GM19240 (cell line): ENCODE results near the gene RPS21.

Experiments used
- DNase-seq: peaks from one replicate; pipeline ENCODE4 v3.0.0; 2011; ENCODE audit warnings: low spot score; ENCODE audit not compliant: insufficient read length

RPS21 gene

GRCh38 chr20:62396367-62397239 is 9.7 kb downstream of the RPS21 start:
- no peak for DNase-seq

DNA sequence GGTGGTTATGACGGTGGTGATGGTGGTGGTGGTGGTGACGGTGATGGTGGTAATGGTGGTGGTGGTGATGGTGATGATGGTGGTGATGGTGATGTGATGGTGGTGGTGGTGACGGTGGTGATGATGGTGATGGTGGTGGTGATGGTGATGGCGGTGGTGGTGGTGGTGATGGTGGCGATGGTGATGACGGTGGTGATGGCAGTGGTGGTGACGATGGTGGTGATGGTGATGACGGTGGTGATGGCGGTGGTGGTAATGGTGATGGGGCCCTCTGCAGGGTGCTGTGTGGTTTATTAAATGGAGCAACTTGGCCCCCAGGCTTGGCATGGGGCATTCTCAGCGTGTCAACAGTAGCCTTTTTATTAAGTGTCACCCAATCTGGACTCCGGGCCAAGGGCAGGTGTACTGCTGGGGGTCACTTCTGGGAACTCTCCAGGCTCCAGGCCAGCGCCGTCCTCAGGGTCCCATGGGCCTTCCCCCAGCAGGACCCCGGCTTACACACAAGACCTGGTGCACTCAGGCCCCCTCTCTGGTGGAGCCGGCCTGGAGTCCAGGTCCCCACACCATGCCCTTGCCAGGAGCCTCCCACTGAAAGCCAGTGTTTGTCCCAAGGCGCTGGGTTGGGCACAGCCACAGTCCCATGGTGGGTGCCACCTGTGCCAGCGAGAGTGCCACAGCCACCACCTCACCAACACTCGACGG is 11.4 kb downstream of the RPS21 start:
- no peak for DNase-seq

- no peak for DNase-seq
These were observed 13.1 kb downstream of the RPS21 start for GRCh38 chr20:62400021-62400420.

DNA sequence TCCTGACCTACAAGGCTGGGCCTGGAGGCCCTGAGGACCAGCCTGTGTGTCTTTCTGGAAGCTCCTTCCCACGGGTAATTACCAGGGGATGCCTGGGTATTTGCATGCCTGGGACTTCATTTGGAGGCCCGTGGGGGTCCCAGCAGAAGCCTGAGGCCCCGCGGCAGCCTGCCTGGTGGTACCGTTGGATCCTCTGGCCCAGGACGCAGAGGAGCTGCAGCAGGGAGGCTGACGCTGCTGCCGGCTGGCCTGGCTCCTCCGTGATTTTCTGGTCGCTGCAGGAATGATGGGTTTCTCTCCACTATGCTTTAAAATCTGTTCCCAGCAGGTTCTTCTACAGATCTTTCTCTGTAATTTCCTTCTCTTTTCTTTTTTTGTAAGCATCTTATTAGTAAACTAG is 13.6 kb downstream of the RPS21 start:
- no peak for DNase-seq

GRCh38 chr20:62401331-62401779 is 14.5 kb downstream of the RPS21 start:
- DNase-seq: no peak

DNA sequence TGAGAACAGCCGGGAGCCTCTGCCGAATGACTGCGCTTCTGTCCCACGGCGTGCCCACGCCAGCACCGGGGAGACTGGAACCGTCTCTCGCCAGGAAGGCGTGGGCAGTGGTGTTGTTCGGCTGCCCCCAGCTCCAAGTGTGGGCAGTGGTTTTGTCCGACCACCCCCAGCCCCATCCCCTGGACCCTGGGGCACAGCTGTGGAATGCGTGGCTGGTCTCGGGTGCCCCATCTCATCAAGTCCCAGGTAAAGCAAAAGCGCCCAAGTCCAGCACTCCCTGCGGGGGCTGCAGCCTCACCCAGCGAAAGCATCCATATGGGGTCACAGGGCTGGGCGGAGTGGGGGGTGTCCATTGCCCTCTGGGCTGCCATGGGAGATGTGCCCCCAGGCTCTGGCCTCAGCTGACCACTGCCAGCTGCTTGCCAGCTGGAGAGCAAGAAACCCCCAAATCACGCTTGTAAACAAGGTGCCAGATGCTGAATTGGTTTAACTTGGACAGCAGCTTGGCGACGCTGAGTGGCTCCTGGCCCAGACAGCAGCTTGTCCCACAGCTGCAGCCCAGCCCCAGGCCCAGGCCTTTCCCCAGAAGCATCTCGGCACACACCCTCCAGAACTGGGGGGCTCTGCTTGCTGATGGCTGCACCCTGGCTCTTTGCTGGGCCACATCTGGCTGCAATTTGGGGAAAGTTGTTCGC is 15.7 kb downstream of the RPS21 start:
- no peak for DNase-seq

DNA sequence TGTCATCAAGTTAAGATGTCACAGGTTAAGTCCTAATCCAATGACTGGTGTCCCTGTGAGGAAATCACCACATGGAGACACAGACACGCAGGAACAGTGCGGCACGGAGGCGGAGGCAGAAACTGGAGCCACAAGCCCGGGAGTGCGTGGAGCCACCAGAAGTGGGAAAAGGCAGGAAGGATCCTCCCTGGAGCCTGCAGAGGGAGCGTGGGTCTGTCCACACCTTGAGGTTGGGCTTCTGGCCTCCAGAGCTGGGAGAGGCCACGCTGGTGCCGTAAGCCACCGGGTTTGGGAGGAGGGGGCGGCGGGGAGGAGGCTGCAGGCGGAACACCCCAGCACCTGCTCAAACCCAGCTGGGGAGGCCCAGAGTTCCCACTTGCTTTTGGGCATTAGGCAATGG is 16.4 kb downstream of the RPS21 start:
- DNase-seq: no peak

DNA sequence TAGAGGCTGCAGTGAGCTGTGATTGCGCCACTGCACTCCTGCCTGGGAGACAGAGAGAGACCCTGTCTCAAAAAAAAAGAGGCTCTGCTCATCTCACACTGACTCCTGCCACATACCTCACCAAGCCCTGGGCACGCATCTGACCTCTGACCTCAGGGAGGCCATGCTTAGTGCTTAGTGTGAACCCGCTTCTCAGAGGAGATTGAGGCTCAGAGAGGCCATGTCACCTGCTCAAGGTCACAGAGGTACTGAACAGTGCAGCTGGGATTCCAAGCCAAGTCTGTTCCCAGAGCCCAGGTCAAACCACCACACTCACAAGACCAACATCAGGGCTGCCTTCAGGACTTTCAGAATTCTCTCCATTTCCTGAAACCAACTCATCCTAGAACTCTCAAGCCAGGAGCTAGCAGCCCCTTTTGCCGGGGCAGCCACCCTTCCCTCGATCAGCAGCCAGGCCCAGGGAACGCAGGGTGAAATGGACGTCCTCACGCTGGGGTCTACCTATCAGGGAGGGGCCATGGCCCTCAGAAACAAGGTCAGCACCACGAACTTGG is 17.3 kb downstream of the RPS21 start:
- no peak for DNase-seq

DNA sequence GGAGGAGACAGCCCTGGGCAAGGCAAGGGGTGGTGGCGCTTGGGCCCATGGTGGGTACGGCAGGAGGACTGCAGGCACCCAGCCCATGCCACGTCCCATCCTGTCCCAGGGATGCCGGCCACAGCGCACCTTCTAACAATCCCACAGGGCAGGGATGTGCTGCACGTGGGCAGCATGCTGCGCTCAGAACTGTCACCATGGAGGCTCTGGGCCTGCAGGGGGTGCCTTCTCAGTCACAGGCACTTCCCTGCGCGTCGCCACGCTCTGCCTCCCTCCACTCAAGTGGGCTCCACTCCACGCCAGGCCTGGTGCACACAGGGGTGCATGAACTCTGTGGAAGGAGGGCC is 17.8 kb downstream of the RPS21 start:
- DNase-seq: no peak

- DNase-seq: no peak
These were observed 18.4 kb downstream of the RPS21 start for GRCh38 chr20:62405108-62405980.

DNA sequence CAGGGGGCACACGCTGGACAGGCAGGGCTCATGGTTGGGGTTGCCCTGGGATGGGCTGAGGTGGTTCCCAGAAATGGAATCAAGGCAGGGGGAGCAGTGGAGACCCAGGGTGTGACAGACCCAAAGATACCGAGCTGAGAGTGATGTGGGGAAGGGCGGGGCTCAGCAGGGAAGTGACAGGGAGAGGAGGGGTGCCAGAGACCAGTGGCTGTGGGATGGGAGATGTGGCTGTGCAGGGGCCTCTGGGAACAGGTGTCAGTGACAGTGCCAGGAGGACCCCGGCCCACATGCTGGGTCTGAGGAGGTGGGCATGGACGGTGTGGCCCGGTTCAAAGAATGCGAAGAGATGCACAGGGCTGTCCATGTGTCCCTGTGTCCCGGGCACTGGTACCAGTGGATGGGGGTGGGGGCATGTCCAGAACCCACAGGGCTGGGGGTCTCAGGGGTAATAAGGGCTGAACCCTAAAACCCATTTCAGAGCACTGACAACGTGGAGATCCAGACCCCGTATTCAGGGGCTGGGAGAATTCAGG is 19.1 kb downstream of the RPS21 start:
- DNase-seq: no peak

DNA sequence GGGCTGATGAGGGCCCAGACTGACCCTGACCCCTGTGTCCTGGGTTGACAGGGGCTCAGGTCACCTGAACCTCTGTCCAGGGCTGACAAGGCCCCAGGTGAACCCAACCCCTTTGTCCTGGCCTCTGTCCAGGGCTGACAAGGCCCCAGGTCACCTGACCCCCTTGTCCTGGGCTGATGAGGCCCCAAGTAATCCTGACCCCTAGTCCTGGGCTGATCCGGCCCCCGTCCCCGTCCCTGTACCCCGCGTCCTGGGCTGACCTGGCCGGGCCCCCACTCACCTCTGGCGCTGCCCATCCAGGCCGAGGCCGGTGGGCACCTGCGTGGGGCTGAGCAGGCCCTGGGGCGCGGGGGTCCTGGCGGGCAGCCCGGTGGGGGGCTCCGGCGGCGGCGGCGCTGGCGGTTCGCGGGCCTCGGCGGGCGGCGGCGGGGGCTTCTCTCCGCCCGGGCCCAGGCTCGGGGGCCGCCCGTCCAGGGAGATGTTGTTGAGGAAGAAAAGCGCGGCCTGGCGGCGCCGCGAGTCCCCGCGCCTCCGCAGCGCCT is 19.8 kb downstream of the RPS21 start:
- DNase-seq: no peak

DNA sequence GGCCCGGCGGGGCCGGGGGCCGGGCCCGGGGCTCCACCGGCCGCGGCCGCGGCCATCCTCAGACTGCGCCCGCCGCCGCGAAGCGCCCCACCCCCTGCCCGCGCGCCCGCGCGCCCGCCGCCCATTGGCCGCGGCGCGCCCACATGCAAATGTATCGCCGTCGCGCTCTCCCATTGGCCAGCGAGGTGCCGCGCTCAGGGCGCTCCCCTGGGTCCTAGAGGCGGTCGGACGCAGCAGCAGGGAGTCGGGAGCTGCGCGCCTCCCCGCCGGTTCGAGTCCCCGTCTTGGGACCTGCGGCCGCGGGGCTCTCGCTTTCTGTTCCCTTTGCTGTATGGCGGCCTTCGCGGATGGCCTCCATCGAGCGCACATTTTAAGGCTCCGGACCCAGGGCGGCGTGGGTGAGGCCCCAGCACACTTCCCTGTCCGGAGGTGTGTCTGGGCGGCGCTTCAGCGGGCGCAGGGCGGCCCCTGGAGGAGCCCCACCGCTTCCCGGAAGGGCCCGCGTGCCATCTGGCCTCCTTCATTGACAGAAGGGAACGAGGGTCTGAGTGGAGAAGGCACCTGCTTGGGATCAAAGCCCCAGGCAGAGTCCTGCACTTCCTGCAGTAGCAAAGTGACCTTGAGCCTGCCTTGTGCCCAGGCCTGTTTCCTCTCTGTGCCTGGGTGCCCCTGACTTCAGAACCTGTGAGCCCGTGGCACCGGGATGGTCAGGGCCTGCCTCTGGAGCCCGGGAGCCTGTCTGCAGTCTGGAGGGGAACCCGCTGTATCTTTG is 20.5 kb downstream of the RPS21 start, which contains the start of gene CABLES2:
TSS of gene CABLES2 (minus strand) at position 65 of the 772 bp plus-strand sequence. CDS start at position 56, 9 bp downstream.
- peak; percentile 98 for DNase-seq

DNA sequence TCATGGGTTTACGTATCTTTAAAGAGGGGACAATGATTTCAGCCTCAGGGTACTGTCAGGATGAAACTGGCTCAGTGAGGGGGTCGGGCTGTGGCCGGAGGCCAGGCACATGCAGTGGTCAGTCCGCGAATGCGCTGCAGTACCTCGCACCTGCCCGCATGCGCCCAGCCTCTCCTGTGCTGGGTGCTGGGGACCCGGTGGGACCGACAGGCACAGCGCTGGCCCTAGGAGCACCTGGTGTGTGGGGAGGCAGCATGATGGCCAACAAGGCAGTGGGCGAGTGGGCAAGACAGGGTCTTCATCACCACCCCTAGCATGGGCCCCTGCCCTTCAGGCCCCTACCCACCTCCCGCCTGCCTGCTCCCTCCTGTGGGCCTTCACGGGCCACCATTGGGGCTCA is 21.2 kb downstream of the RPS21 start:
- no peak for DNase-seq

GRCh38 chr20:62408640-62409039 is 21.7 kb downstream of the RPS21 start:
- DNase-seq: no peak

GRCh38 chr20:62409086-62409853 is 22.4 kb downstream of the RPS21 start:
- DNase-seq: no peak

DNA sequence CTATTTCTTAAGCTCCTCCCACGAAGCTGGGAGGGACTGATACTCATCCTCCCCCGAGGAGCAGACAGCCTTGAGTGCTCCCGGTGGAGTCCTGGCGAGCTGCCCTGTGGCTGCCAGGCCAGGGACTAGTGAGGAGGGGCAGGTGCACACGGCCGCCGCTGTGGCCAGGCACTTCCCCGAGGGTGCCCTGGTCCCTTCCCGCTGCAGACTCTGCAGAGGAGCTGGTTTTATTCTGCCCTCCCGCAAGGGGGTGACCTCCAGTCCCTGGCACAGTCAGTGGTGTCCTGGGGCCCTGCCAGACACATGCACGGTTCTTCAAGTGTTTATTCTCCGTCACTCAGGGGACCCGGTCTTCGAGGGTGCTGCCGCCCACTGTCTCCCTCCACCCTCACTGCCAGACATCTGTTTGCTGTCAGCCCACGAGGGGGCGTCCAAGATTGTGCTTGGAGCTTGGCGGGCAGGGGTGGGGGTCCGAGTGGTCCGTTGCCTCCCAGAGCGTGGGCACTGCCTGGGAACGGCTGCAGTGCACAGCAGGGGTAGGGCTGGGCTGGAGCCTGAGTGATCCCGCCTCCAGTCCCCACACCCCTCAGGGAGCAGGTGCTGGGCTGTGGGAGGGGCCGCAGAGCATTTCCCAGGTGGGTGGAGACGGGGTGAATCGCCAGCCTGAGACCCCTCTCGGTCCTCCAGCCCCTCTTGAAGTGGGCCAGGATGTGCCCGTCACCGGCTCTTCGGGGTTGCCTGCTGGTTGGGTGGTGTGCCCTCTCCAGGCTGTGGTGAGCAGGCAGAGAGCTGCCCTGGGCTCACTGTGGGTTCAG is 23.2 kb downstream of the RPS21 start:
- no peak for DNase-seq
